Right lobe of liver (tissue), 6 donors: ENCODE measurements around the gene RHOBTB1. TPM values are rescaled to one million over a fixed set of nuclear protein-coding genes. Genes with fewer than 3 reads are reported as not detected.

Experiments used
- ATAC-seq, 4 donors: fragments of 200-7000 bp; cut with Tn5 transposase; one replicate each; pipeline ENCODE4 v1.9.1; 2020; ENCODE audit warnings: mild to moderate bottlenecking in 4 of 4, moderate library complexity in 4 of 4
- DNase-seq, 3 donors: peaks; one replicate each; pipeline ENCODE4 v3.0.0-alpha.2; 2020
- H3K27ac ChIP-seq, 3 donors: fragments of 200-600 bp; one replicate each; pipeline ENCODE4 v1.8.0; 2022
- H3K27me3 ChIP-seq, 2 donors: fragments of 200-600 bp; one replicate each; pipeline ENCODE4 v1.8.0; 2022
- H3K36me3 ChIP-seq, 4 donors: fragments of 200-600 bp; sonication (generic) in 1 of 4; one replicate each; pipeline versions ENCODE4 v1.5.1 to v1.8.0; 2017 to 2022; ENCODE audit warnings: control low read depth in 1 of 4
- H3K4me1 ChIP-seq, 4 donors: fragments of 200-600 bp; sonication (generic) in 1 of 4; one replicate each; pipeline versions ENCODE4 v1.5.1 to v1.8.0; 2017 to 2022; ENCODE audit warnings: control low read depth in 1 of 4
- H3K4me3 ChIP-seq, 3 donors: fragments of 200-600 bp; one replicate each; pipeline ENCODE4 v1.8.0; 2022
- H3K9me3 ChIP-seq, 4 donors: fragments of 200-600 bp; sonication (generic) in 1 of 4; one replicate each; pipeline versions ENCODE4 v1.5.1 to v1.8.0; 2017 to 2022; ENCODE audit warnings: control low read depth in 1 of 4
- POLR2A ChIP-seq: fragments of 450-650 bp; IDR thresholded peaks from one replicate; pipeline ENCODE4 v1.6.1; 2017; ENCODE audit warnings: antibody characterized with exemption, mild to moderate bottlenecking
- WGBS: methylation state at CpG from one replicate; pipeline ENCODE4 v1.1.6; 2018; ENCODE audit warnings: low coverage, low lambda C conversion rate; ENCODE audit not compliant: insufficient coverage; ENCODE audit errors: missing lambda C conversion rate; 5-methylcytosine and 5-hydroxymethylcytosine counted together
- intact Hi-C, 2 donors: fragments of 100-400 bp; cut with DNase I; formaldehyde crosslinking; loops; one replicate each; pipeline versions ENCODE4 v1.11.2 to v1.14.1; 2022
- total RNA-seq, 6 experiments: library from RNA; depleted of rRNA in 2 of 6; stranded (reverse); fragments of >200 nt in 2 of 6; fragmentation: NEBNext Ultra II Directional in 3 of 6; extraction: Animal tissue kit (Norgen Biotek cat#: 25700) in 3 of 6; gene quantifications; one replicate each; pipeline versions ENCODE4 v1.1.0 to v1.2.4, GENCODE V29; 2016 to 2023
- TF ChIP-seq, protein P1 (sequence below), 4 donors: fragments of 200-600 bp in 3 of 4; fragments of 450-650 bp in 1 of 4; IDR thresholded peaks; one replicate each; pipeline versions ENCODE4 v1.5.1 to v1.8.0; 2016 to 2022; ENCODE audit warnings: antibody characterized with exemption in 4 of 4, mild to moderate bottlenecking in 2 of 4
- donor health status: DM: no; HTN: yes; CAD: no.
- donor health status: DM: no; HTN: no; CAD: no.
- donor health status: DM: no; HTN: no; CAD: no.
- donor health status: DM: no; HTN: yes; CAD: no.
- donor health status: DM: no; HTN: yes; CAD: no.

The RHOBTB1 gene
- total RNA-seq, 6 experiments from 2014 or later: 3.0 to 5.4 (median 4.4) TPM

DNA sequence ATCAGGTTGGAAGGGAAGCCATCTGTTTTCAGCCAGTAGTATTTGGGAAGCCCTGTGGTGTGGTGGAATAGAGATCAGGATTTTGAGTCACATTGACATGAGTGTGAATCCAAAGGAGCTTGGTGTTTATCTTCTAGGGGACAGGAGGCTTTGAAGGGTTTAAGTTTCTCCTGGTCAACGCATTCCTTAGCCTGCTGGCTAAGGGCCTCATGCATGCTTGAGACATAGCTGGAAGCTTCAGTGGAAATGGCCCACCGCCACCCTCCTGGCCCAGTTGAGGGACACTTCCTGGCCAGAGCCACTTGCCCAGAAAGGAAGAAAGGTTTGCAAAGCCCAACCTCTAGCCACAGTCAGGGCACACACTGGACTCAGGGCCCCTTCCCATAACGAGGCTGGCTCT is 94.8 kb downstream of the RHOBTB1 start:
- no peak for ATAC-seq
- TF ChIP-seq, protein P1, sequence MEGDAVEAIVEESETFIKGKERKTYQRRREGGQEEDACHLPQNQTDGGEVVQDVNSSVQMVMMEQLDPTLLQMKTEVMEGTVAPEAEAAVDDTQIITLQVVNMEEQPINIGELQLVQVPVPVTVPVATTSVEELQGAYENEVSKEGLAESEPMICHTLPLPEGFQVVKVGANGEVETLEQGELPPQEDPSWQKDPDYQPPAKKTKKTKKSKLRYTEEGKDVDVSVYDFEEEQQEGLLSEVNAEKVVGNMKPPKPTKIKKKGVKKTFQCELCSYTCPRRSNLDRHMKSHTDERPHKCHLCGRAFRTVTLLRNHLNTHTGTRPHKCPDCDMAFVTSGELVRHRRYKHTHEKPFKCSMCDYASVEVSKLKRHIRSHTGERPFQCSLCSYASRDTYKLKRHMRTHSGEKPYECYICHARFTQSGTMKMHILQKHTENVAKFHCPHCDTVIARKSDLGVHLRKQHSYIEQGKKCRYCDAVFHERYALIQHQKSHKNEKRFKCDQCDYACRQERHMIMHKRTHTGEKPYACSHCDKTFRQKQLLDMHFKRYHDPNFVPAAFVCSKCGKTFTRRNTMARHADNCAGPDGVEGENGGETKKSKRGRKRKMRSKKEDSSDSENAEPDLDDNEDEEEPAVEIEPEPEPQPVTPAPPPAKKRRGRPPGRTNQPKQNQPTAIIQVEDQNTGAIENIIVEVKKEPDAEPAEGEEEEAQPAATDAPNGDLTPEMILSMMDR (IDR thresholded peaks at IDR 0.05): no peak
- TF ChIP-seq POLR2A: no peak
- WGBS: 17% methylated on average over 1 of the region's 3 CpGs

DNA sequence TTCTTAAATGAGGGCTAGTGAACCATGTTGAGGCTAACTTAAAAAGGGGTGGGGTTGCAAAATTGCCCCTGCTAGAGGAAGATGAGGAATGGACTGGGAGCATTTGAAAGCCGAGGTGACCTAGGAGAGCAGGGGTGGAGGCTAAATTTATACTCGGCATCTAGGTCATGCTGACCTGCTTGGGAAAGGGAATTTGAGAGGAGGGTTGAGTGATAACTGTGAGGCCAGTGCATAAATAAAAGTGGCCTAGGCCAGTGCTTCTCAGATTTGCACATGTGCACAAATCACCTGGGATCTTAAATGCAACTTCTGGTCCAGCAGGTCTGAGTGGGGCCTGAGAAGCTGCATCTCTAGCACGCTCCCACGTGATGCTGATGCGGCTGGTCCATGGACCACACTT is 95.3 kb downstream of the RHOBTB1 start:
- no peaks in the 10 kb centered on the region for H3K36me3 ChIP-seq
- H3K27ac ChIP-seq: no peak overlapping the region
- WGBS: 64% methylated on average over 5 of the region's 5 CpGs
- peak in 1 of 4 donors; percentile 33 for ATAC-seq
- H3K27me3 ChIP-seq: no peaks in the 10 kb centered on the region
- no peak for DNase-seq
- TF ChIP-seq, protein P1 (IDR thresholded peaks at IDR 0.05): no peak
- TF ChIP-seq POLR2A: no peak
- peaks cover 0 to 4% (median 0%) of the 10 kb centered on the region in 4 donors for H3K4me1 ChIP-seq
- no peaks in the 10 kb centered on the region for H3K9me3 ChIP-seq
- intact Hi-C loops: no loop called here
- no peak overlapping the region for H3K4me3 ChIP-seq

More for the DNA sequence above, 94.8 kb downstream of the RHOBTB1 start:
- H3K27ac ChIP-seq: no peak overlapping the region
- peaks cover 0 to 4% (median 0%) of the 10 kb centered on the region in 4 donors for H3K4me1 ChIP-seq
- DNase-seq: no peak
- no peak overlapping the region for H3K4me3 ChIP-seq
- H3K27me3 ChIP-seq: no peaks in the 10 kb centered on the region
- intact Hi-C loops: no loop called here
- no peaks in the 10 kb centered on the region for H3K36me3 ChIP-seq
- no peaks in the 10 kb centered on the region for H3K9me3 ChIP-seq

DNA sequence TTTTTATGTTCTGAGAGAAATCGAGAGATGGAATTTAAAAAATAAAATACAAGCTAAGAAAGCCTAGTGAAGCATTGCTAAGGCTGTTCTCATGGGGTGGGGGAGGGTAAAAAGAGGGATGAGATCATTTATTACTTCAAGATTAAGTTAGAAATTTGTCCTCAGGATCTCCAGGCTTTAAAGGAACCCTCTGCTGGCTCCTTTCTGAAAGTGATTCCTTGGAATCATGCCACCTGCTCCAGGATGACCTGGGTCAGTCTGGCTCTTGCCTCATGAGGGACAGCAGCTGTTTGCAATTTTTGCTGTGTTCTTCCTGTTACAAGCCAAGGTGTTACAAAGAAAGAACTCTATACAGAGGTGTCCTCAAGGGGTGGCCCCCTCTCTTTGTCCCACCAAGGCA is 95.9 kb downstream of the RHOBTB1 start:
- Histone ChIP-seq H3K36me3 (no peaks in the 10 kb centered on the region), H3K4me1 (peaks cover 0 to 4% (median 0%) of the 10 kb centered on the region in 4 donors), H3K9me3 (no peaks in the 10 kb centered on the region), H3K27ac (no peak overlapping the region), H3K4me3 (no peak overlapping the region), H3K27me3 (no peaks in the 10 kb centered on the region)
- intact Hi-C loops: no loop called here
- WGBS: 73% methylated on average over 1 of the region's 1 CpG
- ATAC-seq (peak; percentile 65 to 83 (median 67)), DNase-seq (peak in 1 of 3 donors; percentile 25)
- TF ChIP-seq, protein P1 (IDR thresholded peaks at IDR 0.05): peak in 1 of 4 donors; percentile 5
- no peak for TF ChIP-seq POLR2A

DNA sequence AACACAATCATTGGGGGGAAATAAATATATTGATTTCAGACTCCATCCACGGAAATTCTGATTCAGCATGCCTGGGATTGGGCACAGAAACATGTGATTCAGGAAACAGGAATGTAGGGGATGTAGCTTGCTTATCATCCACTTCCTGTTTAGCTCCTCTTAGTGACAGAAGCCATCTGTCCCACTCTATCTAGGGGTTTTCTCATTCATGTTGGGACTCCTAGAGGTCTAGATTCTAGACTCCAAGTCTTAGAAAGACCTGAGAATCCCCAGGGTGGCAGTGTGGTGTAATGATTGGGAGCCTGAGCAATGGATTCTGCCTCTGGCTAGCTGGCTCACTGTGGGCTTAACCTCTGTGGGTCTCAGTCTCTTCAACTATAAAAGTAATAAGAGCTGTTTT is 97.8 kb downstream of the RHOBTB1 start:
- intact Hi-C loops: no loop called here
- Histone ChIP-seq H3K27me3 (no peaks in the 10 kb centered on the region), H3K9me3 (no peaks in the 10 kb centered on the region), H3K36me3 (no peaks in the 10 kb centered on the region), H3K4me3 (no peak overlapping the region), H3K4me1 (peaks cover 0 to 4% (median 0%) of the 10 kb centered on the region in 4 donors), H3K27ac (peak overlapping the region in 1 of 3 donors; percentile 23)
- DNase-seq (no peak), ATAC-seq (peak; percentile 12 to 74 (median 40))
- TF ChIP-seq, protein P1 (IDR thresholded peaks at IDR 0.05): no peak
- TF ChIP-seq POLR2A: no peak
- whole genome bisulfite sequencing: 36% methylated on average over 1 of the region's 1 CpG

DNA sequence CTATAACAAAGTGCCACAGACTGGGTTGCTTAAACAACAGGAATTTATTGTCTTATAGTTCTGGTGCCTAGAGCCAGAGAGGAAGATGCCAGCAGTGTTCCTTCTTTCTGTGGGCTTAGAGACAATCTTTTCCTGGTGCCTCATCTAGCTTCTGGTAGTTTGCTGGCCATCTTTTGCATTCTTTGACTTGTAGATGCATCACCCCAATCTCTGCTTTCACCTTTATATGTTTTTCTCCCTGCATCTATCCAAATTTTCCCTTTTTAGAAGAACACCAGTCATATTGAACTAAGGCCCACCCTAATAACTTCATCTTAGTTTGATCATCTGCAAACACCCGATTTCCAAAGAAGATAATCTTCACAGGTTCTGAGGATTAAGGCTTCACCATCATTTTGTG is 98.9 kb downstream of the RHOBTB1 start:
- no peak for DNase-seq
- ATAC-seq: no peak
- TF ChIP-seq, protein P1 (IDR thresholded peaks at IDR 0.05): no peak
- TF ChIP-seq POLR2A: no peak
- Histone ChIP-seq H3K36me3 (no peaks in the 10 kb centered on the region), H3K4me1 (peaks cover 0 to 4% (median 0%) of the 10 kb centered on the region in 4 donors), H3K27ac (no peak overlapping the region), H3K4me3 (no peak overlapping the region), H3K27me3 (no peaks in the 10 kb centered on the region), H3K9me3 (no peaks in the 10 kb centered on the region)
- 78% methylated on average over 1 of the region's 1 CpG for WGBS
- intact Hi-C loops: no loop called here
